Erythroblast (primary cell): ENCODE measurements around the gene PALLD.

Experiments
- GATA1 ChIP-seq: IDR thresholded peaks from 2 replicates; pipeline ENCODE4 v1.6.1; 2011; ENCODE audit warnings: low read depth, mild to moderate bottlenecking, control low read depth, low read length, moderate library complexity
- POLR2A ChIP-seq: IDR thresholded peaks from 2 replicates; pipeline ENCODE4 v1.6.1; 2011; ENCODE audit warnings: mild to moderate bottlenecking, low read length

DNA sequence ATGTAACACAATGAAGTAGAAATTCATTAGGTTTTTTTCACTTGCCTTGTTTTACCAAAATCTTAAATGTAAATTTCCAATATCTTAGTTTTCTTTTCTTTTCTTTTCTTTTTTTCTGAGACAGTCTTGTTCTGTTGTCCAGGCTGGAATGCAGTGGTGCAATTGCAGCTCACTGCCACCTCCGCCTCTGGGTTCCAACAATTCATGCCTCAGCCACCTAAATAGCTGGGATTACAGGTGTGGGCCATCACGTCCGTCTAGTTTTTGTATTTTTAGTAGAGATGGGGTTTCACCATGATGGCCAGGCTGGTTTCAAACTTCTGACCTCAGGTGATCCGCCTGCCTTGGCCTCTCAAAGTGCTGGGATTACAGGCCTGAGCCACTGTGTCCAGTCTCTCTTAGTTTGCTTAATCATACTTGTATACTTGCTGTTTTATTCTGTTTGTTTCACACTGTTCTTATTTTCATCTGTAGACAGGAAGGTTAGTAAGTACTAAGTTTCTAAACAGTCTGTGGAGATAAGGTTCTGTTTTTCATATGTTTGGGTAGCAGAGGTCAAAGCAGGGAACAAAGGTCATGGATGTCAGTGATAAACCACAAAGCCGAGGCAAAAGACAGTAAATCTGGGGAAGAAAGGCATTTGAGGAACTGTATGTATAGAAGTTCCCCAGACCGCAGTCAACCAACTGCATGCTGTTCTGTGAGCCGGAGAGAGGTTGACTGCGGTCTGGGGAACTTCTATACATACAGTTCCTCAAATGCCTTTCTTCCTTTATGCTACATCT is 384.2 kb downstream of the PALLD start:
- TF ChIP-seq POLR2A (no peak), GATA1 (no peak)
